ENCODE data around the gene CIAO3.
"Not testable (repeated sequence)": the region's sequence is repeated elsewhere in the genome, so short reads cannot be mapped to it uniquely, and the experiment has no call there.

Gene CIAO3

DNA sequence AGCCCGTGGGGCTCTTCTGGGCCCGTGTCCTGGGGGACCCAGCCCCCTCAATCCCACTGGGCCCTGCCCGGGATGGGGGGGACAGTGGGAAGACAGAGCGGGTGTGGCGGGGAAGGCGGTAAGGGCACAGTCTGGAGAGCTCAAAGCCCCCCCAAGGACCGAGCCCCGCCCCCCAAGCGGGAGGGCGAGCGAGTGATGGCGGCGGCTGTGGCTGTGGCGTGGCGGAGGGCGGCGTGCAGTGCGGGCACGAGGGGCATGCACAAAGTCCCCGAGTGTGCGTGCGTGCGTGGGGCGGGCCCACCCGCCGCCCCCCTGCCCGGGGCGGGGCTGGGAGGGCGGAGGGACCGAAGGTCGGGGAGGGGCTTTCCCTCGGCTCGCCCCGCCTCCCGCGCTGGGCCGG, 47.0 kb downstream of the CIAO3 start:
- H3K9me3 ChIP-seq (replicated peaks; ENCODE audit: insufficient read depth, low read length), result no peaks in the 10 kb centered on the region
- no peak overlapping the region for H3K4me2 ChIP-seq (ENCODE audit: low read depth, low read length)
- H3K4me3 ChIP-seq (ENCODE audit: low read length), result no peak overlapping the region
- no peaks in the 10 kb centered on the region for H3F3A ChIP-seq (ENCODE audit: insufficient read depth, low read length)
- no peaks in the 10 kb centered on the region for H3K36me3 ChIP-seq (replicated peaks; ENCODE audit: insufficient read depth, low read length)
- peaks cover 11% of the 10 kb centered on the region for H3K79me2 ChIP-seq (ENCODE audit: low read length)
- TF ChIP-seq EZH2 (optimal IDR thresholded peaks at IDR 0.05; ENCODE audit: low read depth, low read length), result no peak
- TF ChIP-seq CTCF (IDR thresholded peaks at IDR 0.05; ENCODE audit: low read length), result no peak
- no peak for TF ChIP-seq EZH2phosphoT487 (IDR thresholded peaks at IDR 0.05; ENCODE audit: low read length)
- H3K27ac ChIP-seq (ENCODE audit: low read length), result no peak overlapping the region
- H3K4me1 ChIP-seq (ENCODE audit: low read length), result peaks cover 5% of the 10 kb centered on the region
- H3K9ac ChIP-seq (ENCODE audit: low read length), result no peak overlapping the region
- no peak for DNase-seq
- H2AFZ ChIP-seq (ENCODE audit: low read length), result no peak overlapping the region
- no peaks in the 10 kb centered on the region for H4K20me1 ChIP-seq (ENCODE audit: insufficient read depth, low read length)
- H3K27me3 ChIP-seq (replicated peaks; ENCODE audit: insufficient read depth, low read length), result peaks cover 63% of the 10 kb centered on the region
- no peaks in the 10 kb centered on the region for H3K9me2 ChIP-seq (replicated peaks; ENCODE audit: insufficient read depth, low read length)

DNA sequence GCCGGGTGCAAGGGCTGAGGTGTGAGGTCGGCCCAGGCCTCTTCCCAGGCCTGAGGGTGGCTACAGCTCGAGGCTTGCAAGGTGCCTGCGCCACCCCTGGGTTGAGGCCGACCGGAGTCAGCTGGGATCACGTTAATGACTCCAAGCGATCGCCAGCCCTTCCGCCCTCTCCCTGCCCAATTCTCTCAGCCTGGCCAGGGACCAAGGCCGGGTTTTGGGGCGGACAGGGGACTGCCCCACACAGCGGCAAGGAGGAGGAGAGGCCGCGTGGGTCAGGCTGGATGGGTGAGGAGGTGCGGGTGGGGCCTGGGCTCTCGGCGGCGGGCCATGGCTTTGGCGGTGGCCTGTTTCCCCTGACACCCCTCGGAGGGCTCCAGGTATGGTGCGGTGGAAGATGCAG, 47.4 kb downstream of the CIAO3 start:
- H2AFZ ChIP-seq (ENCODE audit: low read length), result no peak overlapping the region
- no peaks in the 10 kb centered on the region for H3K9me2 ChIP-seq (replicated peaks; ENCODE audit: insufficient read depth, low read length)
- peaks cover 14% of the 10 kb centered on the region for H3K79me2 ChIP-seq (ENCODE audit: low read length)
- no peak for DNase-seq
- H3K9me3 ChIP-seq (replicated peaks; ENCODE audit: insufficient read depth, low read length), result no peaks in the 10 kb centered on the region
- H3K27me3 ChIP-seq (replicated peaks; ENCODE audit: insufficient read depth, low read length), result peaks cover 62% of the 10 kb centered on the region
- no peak overlapping the region for H3K4me2 ChIP-seq (ENCODE audit: low read depth, low read length)
- H3K27ac ChIP-seq (ENCODE audit: low read length), result no peak overlapping the region
- no peaks in the 10 kb centered on the region for H3F3A ChIP-seq (ENCODE audit: insufficient read depth, low read length)
- no peaks in the 10 kb centered on the region for H4K20me1 ChIP-seq (ENCODE audit: insufficient read depth, low read length)
- peaks cover 5% of the 10 kb centered on the region for H3K4me1 ChIP-seq (ENCODE audit: low read length)
- H3K36me3 ChIP-seq (replicated peaks; ENCODE audit: insufficient read depth, low read length), result no peaks in the 10 kb centered on the region
- TF ChIP-seq CTCF (IDR thresholded peaks at IDR 0.05; ENCODE audit: low read length), result no peak
- TF ChIP-seq EZH2phosphoT487 (IDR thresholded peaks at IDR 0.05; ENCODE audit: low read length), result no peak
- no peak for TF ChIP-seq EZH2 (optimal IDR thresholded peaks at IDR 0.05; ENCODE audit: low read depth, low read length)
- H3K4me3 ChIP-seq (ENCODE audit: low read length), result no peak overlapping the region
- no peak overlapping the region for H3K9ac ChIP-seq (ENCODE audit: low read length)

- Histone ChIP-seq H3K79me2 (ENCODE audit: low read length) (peaks cover 14% of the 10 kb centered on the region), H3K9me2 (replicated peaks; ENCODE audit: insufficient read depth, low read length) (no peaks in the 10 kb centered on the region), H3K27ac (ENCODE audit: low read length) (no peak overlapping the region), H3K9ac (ENCODE audit: low read length) (no peak overlapping the region), H3K4me3 (ENCODE audit: low read length) (no peak overlapping the region), H3K4me2 (ENCODE audit: low read depth, low read length) (no peak overlapping the region), H3K27me3 (replicated peaks; ENCODE audit: insufficient read depth, low read length) (peaks cover 54% of the 10 kb centered on the region), H4K20me1 (ENCODE audit: insufficient read depth, low read length) (no peaks in the 10 kb centered on the region), H3K9me3 (replicated peaks; ENCODE audit: insufficient read depth, low read length) (no peaks in the 10 kb centered on the region), H2AFZ (ENCODE audit: low read length) (no peak overlapping the region), H3F3A (ENCODE audit: insufficient read depth, low read length) (no peaks in the 10 kb centered on the region), H3K36me3 (replicated peaks; ENCODE audit: insufficient read depth, low read length) (no peaks in the 10 kb centered on the region), H3K4me1 (ENCODE audit: low read length) (peaks cover 5% of the 10 kb centered on the region)
- DNase-seq, result no peak
- TF ChIP-seq EZH2 (optimal IDR thresholded peaks at IDR 0.05; ENCODE audit: low read depth, low read length), result no peak
Observed at GRCh38 chr16:692356-693108, 48.3 kb downstream of the CIAO3 start.

- H3K4me3 ChIP-seq (ENCODE audit: low read length); H3K27ac ChIP-seq (ENCODE audit: low read length); H3K4me1 ChIP-seq (ENCODE audit: low read length); H3K4me2 ChIP-seq (ENCODE audit: low read depth, low read length); H3K9me3 ChIP-seq (replicated peaks; ENCODE audit: insufficient read depth, low read length); H3K36me3 ChIP-seq (replicated peaks; ENCODE audit: insufficient read depth, low read length); H3K9ac ChIP-seq (ENCODE audit: low read length); H2AFZ ChIP-seq (ENCODE audit: low read length); H4K20me1 ChIP-seq (ENCODE audit: insufficient read depth, low read length); DNase-seq; H3F3A ChIP-seq (ENCODE audit: insufficient read depth, low read length); H3K9me2 ChIP-seq (replicated peaks; ENCODE audit: insufficient read depth, low read length): not testable (repeated sequence)
- H3K27me3 ChIP-seq (replicated peaks; ENCODE audit: insufficient read depth, low read length), result peaks cover 48% of the 10 kb centered on the region
- peaks cover 14% of the 10 kb centered on the region for H3K79me2 ChIP-seq (ENCODE audit: low read length)
Observed at GRCh38 chr16:691242-691641, 49.6 kb downstream of the CIAO3 start.

Data from MM.1S (cell line).